NCI-H1048 (cell line): ENCODE measurements around the gene ASB12.

ENCODE experiments used
- DNase-seq: peaks from one replicate; lab custom pipeline; 2025; lab: John Stamatoyannopoulos, UW

ASB12 gene

GRCh38 chrX:64186974-64187761, 43.2 kb downstream of the ASB12 start:
- no peak for DNase-seq

GRCh38 chrX:64184396-64184795, 46.0 kb downstream of the ASB12 start:
- DNase-seq: no peak

GRCh38 chrX:64182208-64182607, 48.2 kb downstream of the ASB12 start:
- DNase-seq: no peak

GRCh38 chrX:64176876-64177275, 53.5 kb downstream of the ASB12 start:
- no peak for DNase-seq
